ENCODE data around the gene BOD1L1. TPM values are rescaled to one million over a fixed set of nuclear protein-coding genes. Genes with fewer than 3 reads are reported as not detected.

Gene BOD1L1
- total and polyA plus RNA-seq, 2 of the 8 experiments (the other 6 are each of a cell fraction or from before 2014, with no cell fraction given): 6.8 to 39.3 TPM

DNA sequence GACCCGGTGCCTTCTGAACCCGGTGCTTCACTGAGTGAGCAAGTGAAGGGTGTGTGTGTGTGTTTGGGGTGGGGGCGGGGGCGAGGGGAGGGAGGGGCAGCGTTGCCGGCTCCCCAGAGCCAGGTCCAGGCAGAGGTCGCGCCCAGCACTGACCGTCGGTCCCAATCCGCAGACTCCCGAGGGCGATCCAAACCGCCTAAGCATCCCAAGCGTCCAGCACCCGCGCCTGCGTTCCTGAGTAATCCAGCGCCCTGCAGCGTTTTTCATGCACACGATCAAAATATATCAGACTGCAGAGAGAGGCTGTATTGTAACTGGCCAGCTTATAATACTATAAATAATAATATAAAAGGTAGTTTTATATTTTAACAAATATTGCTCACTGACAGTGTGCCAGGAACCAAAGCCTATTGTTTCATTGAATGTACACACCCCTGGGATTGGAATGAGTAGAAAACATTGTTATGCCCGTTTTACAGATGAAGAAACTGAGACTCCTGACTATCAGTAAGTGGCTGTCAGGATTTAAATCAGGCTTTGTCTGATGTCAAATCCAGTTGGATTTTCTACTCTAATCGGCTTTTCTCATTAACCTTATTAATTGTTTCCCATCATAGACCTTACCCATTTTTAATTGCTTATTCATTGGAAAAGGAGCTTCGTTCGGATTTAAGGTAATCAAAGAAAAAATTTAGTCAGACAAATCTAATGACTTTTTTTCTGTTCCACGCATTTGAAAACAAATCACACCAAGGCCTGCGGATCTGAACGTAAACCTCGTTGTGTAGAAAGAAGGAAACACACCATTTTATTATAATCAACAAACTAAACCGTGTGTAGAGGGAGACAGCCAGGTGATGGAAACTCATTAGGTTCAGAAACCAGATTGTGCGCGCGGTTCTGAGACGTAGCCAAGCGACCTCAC, 79.2 kb downstream of the BOD1L1 start:
- H2BK5ac ChIP-seq (ENCODE audit: low read depth, low read length): no peak overlapping the region
- no peaks in the 10 kb centered on the region for H3K79me1 ChIP-seq (ENCODE audit: low read depth, low read length)
- no peak overlapping the region for H3K23ac ChIP-seq (ENCODE audit: insufficient read length)
- H2AFZ ChIP-seq (ENCODE audit: low read length): no peak overlapping the region
- no peak for FAIRE-seq
- H3K23me2 ChIP-seq (ENCODE audit: low read depth, low read length): peaks cover 14% of the 10 kb centered on the region
- H3K4ac ChIP-seq (replicated peaks; ENCODE audit: insufficient read length, low read depth, low read length): no peak overlapping the region
- H2BK20ac ChIP-seq (ENCODE audit: low read length): no peak overlapping the region
- no peak overlapping the region for H3K9ac ChIP-seq (replicated peaks in 1 of 4; ENCODE audit: extremely low read depth in 1 of 4, low read depth in 3 of 4, low read length in 3 of 4)
- no peak overlapping the region for H2BK120ac ChIP-seq (replicated peaks; ENCODE audit: low read depth, low read length)
- H4K8ac ChIP-seq (ENCODE audit: extremely low read depth, insufficient read depth, low read length): no peak overlapping the region
- no peaks in the 10 kb centered on the region for H3K79me2 ChIP-seq (ENCODE audit: control insufficient read depth in 1 of 2, insufficient read depth in 2 of 2, low read length in 2 of 2)
- POLR2A ChIA-PET (ENCODE audit: partially characterized antibody): no interaction called here
- no peak for DNase-seq (ENCODE audit: low read depth in 1 of 2, low spot score in 2 of 2)
- no peak overlapping the region for H4K91ac ChIP-seq (replicated peaks; ENCODE audit: insufficient read length, low read length)
- no peak overlapping the region for H3K14ac ChIP-seq (ENCODE audit: insufficient read length)
- H2BK12ac ChIP-seq (ENCODE audit: low read depth, low read length): no peak overlapping the region
- H2AK5ac ChIP-seq (ENCODE audit: low read depth, low read length): no peak overlapping the region
- peaks cover 0 to 2% of the 10 kb centered on the region in 2 experiments for H4K20me1 ChIP-seq (replicated peaks in 1 of 2; ENCODE audit: control insufficient read depth in 1 of 2, insufficient read depth in 2 of 2, low read length in 2 of 2)
- no peak overlapping the region for H3K56ac ChIP-seq (replicated peaks; ENCODE audit: insufficient read length, low read depth, low read length)
- no peak overlapping the region for H3K18ac ChIP-seq (ENCODE audit: extremely low read depth, low read length)
- H3K4me2 ChIP-seq (ENCODE audit: insufficient read depth in 1 of 2, low read depth in 2 of 2, low read length in 2 of 2): peak overlapping the region; percentile 92 to 96
- peak overlapping the region; percentile 38 to 74 (median 52) for H3K4me3 ChIP-seq (ENCODE audit: extremely low read depth in 1 of 4, insufficient read depth in 2 of 4, low read depth in 3 of 4, low read length in 4 of 4)
- H4K5ac ChIP-seq (ENCODE audit: insufficient read length, low read depth, low read length): no peak overlapping the region
- 12% methylated on average over 32 of the region's 35 CpGs; no CpG with 5 or more reads in 1 of the 2 experiments for WGBS, 2 experiments (ENCODE audit: extremely low coverage in 1 of 2, insufficient coverage in 1 of 2, insufficient read length in 1 of 2, insufficient replicate concordance in 2 of 2, low coverage in 1 of 2, low lambda C conversion rate in 2 of 2, missing lambda C conversion rate in 1 of 2)
- peaks cover 4 to 16% (median 10%) of the 10 kb centered on the region in 4 experiments for H3K4me1 ChIP-seq (replicated peaks in 1 of 4; ENCODE audit: control insufficient read depth in 3 of 4, insufficient read depth in 4 of 4, low read length in 3 of 4)
- peaks cover 0 to 7% (median 0%) of the 10 kb centered on the region in 4 experiments; a peak in 1 of 8 replicates for H3K36me3 ChIP-seq (ENCODE audit: control insufficient read depth in 2 of 4, insufficient read depth in 4 of 4, low read length in 3 of 4)
- no peaks in the 10 kb centered on the region for H3K9me3 ChIP-seq (ENCODE audit: insufficient read depth in 2 of 2, low read depth in 1 of 2, low read length in 1 of 2)
- H3K27ac ChIP-seq (ENCODE audit: low read depth, low read length): no peak overlapping the region
- H3K27me3 ChIP-seq (replicated peaks in 1 of 4; ENCODE audit: control insufficient read depth in 3 of 4, extremely low read depth in 1 of 4, insufficient read depth in 3 of 4, low read length in 3 of 4): peaks cover 35 to 68% (median 48%) of the 10 kb centered on the region in 4 experiments
- CTCF ChIA-PET (ENCODE audit: partially characterized antibody): interaction anchor here (0.6 to 3.4 kb wide), 21 partner anchors 11 to 819 kb away, joined by 3 to 13 read pairs (median 3); no protein-coding TSS in a partner anchor
- no peak overlapping the region for H2BK15ac ChIP-seq (ENCODE audit: low read length)
- TF ChIP-seq TCF12 (IDR thresholded peaks at IDR 0.05; ENCODE audit: low read depth, low read length) (no peak), TEAD4 (IDR thresholded peaks at IDR 0.05; ENCODE audit: low read depth, low read length) (no peak), PHF8 (conservative IDR thresholded peaks at IDR 0.05; ENCODE audit: low read depth, low read length) (no peak), HDAC6 (IDR thresholded peaks at IDR 0.05; ENCODE audit: low read depth, low read length) (no peak), E2F6 (IDR thresholded peaks at IDR 0.05) (no peak), EGR1 (IDR thresholded peaks at IDR 0.05; ENCODE audit: borderline replicate concordance, low read depth, low read length) (no peak), RXRA (IDR thresholded peaks at IDR 0.05; ENCODE audit: insufficient read depth, low read depth, low read length) (no peak), SIX5 (IDR thresholded peaks at IDR 0.05; ENCODE audit: low read depth, low read length) (no peak), SP4 (IDR thresholded peaks at IDR 0.05; ENCODE audit: low read length) (no peak), SUZ12 (IDR thresholded peaks at IDR 0.05; ENCODE audit: low read length) (no peak), FOSL1 (IDR thresholded peaks at IDR 0.05; ENCODE audit: insufficient read depth, low read depth, low read length) (no peak), CHD1 (IDR thresholded peaks at IDR 0.05; ENCODE audit: low read depth, low read length) (no peak)

Measured in H1 (cell line).